Measurements from ENCODE around the gene LAT.
"Not testable (repeated sequence)": the region's sequence is repeated elsewhere in the genome, so short reads cannot be mapped to it uniquely, and the experiment has no call there.

Gene LAT, protein sequence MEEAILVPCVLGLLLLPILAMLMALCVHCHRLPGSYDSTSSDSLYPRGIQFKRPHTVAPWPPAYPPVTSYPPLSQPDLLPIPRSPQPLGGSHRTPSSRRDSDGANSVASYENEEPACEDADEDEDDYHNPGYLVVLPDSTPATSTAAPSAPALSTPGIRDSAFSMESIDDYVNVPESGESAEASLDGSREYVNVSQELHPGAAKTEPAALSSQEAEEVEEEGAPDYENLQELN

DNA sequence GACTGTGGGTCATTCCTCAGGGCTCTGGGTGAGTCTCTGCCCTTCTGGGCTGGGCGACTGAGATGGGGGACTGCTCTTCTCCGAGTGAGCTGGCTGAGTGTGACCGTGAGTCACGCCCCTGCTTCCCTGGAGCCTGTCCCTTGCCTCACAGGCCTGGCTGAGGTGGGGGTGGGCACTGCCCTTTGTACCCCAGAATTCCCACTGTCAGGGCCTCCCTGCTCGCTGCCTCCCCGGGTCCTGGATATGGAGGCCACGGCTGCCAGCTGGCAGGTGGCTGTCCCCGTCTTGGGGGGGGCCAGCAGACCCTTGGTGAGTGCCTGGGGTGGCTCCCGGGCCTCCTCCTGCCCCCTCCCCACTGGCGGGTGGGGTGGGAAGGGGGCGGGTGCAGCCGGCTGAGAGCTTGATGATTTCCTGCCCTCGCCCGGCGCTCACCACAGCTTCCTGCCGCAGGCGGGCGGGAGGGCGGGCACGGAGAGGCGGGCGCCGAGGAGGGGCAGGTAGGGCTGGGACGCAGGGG lies at the start of gene LAT:
Gene LAT, plus strand, starts transcription at position 434 of the 517 bp plus-strand sequence. CDS start 366 bp downstream, outside the sequence.
- no peak for DNase-seq (ENCODE audit: low read depth, low spot score)
- H3K27ac ChIP-seq, result no peak within 1 kb of the TSS

DNA sequence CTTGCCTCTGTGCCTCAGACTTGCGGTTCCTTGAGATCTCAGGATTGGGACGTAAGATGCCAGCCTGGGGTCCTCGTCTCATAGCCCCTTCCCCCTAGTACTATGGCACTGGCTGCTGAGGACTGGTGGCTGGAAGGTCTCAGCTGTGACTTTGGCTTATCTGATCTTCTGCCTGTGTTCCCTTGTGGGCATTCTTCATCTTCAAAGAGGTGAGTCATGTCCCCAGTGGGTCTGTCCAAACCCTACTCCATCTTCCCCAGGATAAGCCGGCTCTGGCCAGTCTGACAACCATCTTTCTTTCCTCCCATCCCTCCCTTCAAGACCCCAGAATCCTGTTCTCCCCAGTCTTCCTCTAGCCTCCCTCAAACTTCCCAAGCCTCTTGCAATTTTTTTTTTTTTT lies 49.5 kb upstream of the LAT start:
- no peak overlapping the region for H3K27ac ChIP-seq
- no peak for DNase-seq (ENCODE audit: low read depth, low spot score)

DNA sequence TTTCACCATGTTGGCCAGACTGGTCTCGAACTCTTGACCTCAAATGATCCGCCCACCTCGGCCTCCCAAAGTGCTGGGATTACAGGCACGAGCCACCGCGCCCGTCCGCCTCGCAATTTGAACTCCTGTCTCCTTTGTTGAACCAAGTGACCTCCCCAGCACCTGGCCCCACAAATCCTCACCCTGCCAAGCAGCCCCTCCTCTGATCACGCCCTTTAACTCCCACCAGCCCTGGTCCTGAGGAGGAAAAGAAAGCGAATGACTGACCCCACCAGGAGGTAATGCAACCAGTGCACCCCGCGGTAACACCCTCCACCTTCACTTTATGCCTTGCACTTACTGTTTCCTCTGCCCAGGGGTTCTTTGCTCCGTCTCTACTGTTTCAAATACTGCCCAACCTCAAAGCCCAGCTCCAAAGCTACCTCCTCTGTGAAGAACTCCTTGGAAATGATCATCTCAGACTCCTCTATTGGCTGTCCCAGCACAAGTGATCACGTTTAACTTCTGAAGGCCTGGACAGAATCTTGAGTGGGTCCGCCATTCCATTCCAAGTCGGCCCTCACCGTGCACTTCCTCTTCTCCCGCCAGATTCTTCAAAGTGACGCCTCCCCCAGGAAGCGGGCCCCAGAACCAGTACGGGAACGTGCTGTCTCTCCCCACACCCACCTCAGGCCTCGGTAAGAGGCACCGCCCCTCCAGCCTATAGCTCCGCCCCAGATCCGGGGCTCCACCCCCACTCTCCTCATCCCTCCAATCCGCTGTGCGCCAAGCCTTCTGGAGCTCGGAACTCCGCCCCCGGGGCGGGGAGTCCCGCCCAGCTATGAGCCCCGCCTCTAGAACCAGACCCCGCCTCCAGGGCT lies 48.7 kb upstream of the LAT start:
- H3K27ac ChIP-seq, result no peak overlapping the region
- DNase-seq (ENCODE audit: low read depth, low spot score), result no peak

DNA sequence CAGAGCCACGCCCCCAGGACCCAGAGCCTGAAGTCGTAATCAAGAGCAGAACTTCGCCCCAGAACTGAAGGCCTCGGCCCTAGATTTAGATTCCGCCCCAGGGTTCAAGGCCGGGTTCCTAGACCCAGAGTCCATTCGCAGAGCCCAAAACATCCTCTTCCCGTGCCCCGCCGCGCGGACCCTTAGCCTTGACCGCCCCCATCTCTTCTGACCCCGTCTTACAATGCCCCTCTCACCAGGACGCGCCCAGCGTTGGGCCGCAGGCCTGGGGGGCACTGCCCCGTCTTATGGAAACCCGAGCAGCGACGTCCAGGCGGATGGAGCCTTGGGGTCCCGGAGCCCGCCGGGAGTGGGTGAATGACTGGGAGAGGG lies 48.1 kb upstream of the LAT start:
- H3K27ac ChIP-seq, result no peak overlapping the region
- DNase-seq (ENCODE audit: low read depth, low spot score), result no peak

DNA sequence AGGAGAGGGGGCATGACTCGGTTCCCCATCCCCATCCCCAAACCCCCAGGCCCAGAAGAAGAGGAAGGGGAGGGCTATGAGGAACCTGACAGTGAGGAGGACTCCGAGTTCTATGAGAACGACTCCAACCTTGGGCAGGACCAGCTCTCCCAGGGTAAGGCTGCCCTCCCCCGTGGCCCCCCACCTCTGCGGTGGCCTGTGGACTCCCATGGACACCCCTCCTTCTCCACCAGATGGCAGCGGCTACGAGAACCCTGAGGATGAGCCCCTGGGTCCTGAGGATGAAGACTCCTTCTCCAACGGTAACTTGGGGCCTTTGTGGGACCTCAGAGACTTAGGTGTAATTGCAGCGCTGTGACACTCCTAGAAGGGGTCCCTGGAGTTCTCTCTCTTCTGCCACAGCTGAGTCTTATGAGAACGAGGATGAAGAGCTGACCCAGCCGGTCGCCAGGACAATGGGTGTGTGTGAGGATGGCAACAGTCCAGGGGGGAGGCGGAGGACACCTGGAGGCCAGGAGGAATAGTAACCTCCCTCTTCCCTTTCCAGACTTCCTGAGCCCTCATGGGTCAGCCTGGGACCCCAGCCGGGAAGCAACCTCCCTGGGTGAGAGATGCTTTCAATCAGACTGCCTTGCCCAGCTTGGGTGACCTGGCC lies 47.5 kb upstream of the LAT start:
- DNase-seq (ENCODE audit: low read depth, low spot score), result no peak
- no peak overlapping the region for H3K27ac ChIP-seq

DNA sequence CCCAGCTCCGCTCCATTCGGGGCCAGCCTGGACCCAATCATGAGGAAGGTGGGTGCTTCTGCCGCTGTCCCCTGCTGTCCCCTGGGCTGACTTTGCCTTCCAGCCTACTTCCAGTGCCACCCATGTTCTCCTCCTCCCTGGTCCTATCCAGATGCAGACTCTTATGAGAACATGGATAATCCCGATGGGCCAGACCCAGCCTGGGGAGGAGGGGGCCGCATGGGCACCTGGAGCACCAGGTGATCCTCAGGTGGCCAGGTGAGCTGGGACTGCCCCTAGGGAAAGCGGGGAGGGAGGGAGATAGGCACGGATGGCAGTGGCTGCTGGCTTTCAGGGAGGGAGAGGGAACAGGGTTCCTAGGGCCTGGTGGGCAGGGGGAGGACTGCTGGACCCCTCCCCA lies 46.1 kb upstream of the LAT start:
- DNase-seq (ENCODE audit: low read depth, low spot score), result no peak
- no peak overlapping the region for H3K27ac ChIP-seq

DNA sequence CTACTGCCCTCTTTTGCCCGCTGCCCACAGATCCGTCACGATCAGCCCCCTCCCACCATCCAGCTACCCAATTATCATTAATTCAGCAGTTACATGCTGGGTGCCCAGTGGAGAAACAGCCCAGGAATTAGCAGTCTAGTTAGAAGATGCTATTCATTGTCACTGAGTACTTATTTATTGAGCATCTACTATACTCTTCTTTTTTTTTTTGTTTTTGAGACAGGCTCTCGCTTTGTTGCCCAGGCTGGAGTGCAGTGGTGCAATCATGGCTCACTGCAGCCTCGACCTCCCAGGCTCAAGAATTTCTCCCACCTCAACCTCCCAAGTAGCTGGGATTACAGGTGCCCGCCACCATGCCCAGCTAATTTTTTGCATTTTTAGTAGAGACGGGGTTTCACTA lies 45.0 kb upstream of the LAT start:
- DNase-seq (ENCODE audit: low read depth, low spot score); H3K27ac ChIP-seq: not testable (repeated sequence)

DNA sequence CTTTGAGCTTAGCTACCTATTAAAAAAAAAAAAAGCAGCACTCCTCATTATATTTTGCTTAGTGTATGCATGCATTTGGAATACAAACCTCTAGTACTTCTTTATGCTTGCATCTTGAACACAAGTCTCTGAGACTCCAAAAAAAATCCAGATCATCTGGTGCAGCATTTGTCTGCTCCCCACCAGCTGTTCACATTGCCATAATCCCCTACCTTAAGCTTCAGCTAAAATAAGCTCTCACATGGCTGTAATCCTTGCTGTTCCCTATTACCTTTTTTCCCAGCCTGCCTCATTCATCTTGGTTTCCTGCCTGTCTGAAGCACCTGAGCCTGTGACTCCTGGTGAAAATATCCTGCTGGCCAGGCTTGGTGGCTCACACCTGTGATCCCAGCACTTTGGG lies 41.6 kb upstream of the LAT start:
- H3K27ac ChIP-seq, result no peak overlapping the region
- no peak for DNase-seq (ENCODE audit: low read depth, low spot score)

DNA sequence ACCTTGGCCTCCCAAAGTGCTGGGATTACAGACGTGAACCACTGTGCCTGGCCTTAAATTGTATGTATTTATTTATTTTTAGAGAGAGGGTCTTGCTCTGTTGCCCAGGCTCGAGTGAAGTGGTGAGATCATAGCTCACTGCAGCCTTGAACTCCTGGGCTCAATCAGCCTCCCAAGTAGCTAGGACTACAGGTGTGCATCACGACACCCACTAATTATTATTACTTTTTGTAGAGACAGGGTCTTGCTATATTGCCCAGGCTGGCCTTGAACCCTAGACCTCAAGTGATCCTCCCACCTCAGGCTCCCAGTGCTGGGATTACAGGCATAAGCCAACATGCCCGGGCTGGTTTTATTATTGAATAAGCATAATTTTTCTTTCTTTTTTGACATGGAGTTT lies 38.2 kb upstream of the LAT start:
- DNase-seq (ENCODE audit: low read depth, low spot score), result no peak
- peak overlapping the region; percentile 82 for H3K27ac ChIP-seq

DNA sequence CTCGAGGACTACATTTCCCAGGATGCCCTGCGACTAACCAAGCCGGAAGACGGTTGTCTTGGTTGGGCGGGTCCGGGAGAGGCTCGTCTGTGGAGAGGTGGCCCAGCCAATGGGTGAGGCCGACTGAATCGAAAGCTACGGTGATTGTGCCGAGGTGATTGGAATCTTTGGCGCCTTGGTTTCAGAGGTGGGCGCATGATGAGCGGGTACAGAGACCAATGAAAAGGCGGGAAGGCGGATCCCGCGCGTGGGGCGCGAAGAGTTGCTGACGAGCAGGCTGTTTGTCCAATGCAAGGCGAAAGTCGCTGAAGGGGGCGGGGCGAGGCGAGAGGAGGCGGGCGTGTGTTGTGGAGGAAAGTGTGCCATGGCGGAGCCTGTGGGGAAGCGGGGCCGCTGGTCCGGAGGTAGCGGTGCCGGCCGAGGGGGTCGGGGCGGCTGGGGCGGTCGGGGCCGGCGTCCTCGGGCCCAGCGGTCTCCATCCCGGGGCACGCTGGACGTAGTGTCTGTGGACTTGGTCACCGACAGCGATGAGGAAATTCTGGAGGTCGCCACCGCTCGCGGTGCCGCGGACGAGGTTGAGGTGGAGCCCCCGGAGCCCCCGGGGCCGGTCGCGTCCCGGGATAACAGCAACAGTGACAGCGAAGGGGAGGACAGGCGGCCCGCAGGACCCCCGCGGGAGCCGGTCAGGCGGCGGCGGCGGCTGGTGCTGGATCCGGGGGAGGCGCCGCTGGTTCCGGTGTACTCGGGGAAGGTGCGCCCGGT lies 34.0 kb upstream of the LAT start, which contains the start of gene NFATC2IP:
Gene NFATC2IP, plus strand, starts transcription at position 290 of the 762 bp plus-strand sequence. Its CDS starts 75 bp downstream, at position 365.
- peak; percentile 99 for DNase-seq (ENCODE audit: low read depth, low spot score)
- peak within 1 kb of the TSS; percentile 74 for H3K27ac ChIP-seq

DNA sequence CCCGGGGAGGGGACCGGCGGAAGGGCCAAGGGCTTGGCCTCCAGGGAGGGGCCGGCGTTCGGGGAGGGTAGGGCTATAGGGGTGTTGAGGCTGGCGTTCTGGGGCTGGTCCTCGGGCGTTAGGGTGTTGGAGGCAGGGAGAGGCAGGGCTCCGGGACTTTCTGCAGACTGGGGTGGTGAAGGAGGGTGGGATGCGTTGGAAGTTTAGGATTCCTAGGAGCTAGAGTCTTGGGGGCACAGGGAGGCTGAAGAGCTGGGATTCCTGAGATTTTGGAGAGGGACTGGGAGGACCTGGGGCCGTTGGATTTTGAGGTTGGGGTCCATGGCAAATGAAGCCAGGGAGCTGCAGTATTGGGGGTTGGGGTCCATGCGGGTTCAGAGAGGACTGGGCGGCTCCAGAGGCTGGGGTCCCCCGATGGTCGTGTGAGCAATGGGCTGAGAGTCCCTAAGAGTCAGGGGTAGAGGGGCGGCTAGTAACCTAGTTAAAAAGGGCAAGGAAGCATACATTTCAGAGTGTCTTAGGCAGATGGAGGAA lies 33.4 kb upstream of the LAT start:
- no peak for DNase-seq (ENCODE audit: low read depth, low spot score)
- H3K27ac ChIP-seq, result peak overlapping the region; percentile 74

DNA sequence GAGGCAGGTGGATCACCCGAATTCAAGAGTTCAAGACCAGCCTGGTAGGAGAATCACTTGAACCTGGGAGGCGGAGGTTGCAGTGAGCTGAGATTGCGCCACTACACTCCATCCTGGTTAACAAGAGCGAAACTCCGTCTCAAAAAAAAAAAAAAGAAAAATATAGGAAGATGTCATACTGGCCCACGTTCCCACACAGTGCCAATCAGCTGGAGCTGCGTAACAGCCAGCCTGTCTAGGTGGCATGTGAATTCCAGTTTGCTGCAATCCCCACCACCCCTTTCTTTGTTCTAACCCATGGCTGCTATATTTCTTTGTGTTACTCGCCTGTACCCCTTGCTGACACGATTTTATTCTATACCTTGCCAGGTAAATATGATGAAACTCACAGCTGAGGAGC lies 26.6 kb upstream of the LAT start:
- no peak overlapping the region for H3K27ac ChIP-seq
- no peak for DNase-seq (ENCODE audit: low read depth, low spot score)

DNA sequence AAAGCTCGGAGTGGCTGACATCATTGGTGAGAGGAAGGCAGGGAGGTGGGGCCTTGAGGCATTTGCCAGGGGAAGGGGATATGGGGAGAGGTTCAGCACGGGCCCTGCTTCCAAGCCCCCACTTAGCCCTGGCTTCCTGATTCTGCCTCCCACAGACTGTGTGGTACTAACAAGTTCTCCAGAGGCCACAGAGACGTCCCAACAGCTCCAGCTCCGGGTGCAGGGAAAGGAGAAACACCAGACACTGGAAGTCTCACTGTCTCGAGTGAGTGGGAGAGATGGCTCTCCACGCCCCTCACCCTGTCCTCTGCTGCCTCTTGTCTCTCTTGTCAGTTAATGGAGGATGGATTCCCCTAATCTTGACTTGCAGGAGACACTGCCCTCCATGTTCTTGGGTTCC lies 26.0 kb upstream of the LAT start:
- H3K27ac ChIP-seq, result no peak overlapping the region

DNA sequence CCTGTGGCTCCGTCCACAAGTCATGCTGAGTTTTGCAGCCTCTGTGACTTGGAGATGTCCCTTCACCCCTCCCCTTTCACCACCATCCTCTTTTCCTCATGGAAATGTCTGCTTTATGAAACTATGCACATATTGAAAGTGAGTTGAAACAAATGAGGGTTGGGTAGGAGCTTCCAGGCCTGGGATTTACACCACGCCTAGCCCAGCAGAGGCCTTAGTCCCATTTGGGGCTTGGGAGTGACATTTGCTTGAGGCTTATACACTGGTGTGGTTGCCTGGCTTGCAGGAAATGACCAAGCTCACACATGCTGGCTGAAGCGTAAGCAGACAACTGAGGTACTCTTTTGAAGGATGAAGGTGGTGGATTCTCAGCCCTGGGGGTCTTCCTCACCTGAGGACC lies 20.8 kb upstream of the LAT start:
- H3K27ac ChIP-seq, result no peak overlapping the region
- no peak for DNase-seq (ENCODE audit: low read depth, low spot score)

More for the DNA sequence above, 26.0 kb upstream of the LAT start:
- no peak for DNase-seq (ENCODE audit: low read depth, low spot score)

DNA sequence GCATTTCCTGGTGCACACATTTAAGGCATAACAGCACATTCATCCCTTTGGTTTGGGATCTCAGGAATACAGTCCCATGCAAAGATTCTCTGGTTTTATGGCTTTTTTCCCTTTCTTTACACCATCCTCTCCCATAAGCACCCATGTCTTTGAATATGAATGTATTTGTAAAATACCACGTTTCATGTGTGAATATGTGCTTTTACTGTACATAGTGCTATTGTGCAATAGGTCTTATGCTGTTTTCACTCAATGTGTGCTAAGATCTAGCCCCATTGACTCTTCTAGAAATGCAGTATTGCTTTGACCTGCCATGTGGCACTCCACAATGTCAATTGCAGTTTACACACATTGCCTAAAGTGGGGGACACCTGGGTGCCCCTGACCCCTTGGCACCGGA lies 20.4 kb upstream of the LAT start:
- H3K27ac ChIP-seq, result no peak overlapping the region
- no peak for DNase-seq (ENCODE audit: low read depth, low spot score)

DNA sequence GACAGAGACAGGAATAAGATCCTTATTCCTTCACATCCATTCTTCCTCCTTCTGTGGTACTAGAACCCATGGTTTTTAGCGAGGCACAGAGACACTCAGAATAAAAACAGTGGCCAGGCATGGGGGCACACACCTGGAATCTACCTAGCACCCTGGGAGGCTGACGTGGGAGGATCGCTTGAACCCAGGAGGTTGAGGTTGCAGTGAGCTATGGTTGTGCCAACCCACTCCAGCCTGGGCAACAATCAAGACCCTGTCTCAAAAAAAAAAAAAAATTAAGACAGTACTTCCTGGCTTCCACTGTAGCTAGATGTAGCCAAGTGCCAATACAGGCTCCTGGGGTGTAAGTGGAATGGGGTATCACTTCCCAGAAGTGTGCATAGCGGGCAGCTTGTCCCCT lies 17.7 kb upstream of the LAT start:
- no peak for DNase-seq (ENCODE audit: low read depth, low spot score)
- H3K27ac ChIP-seq, result no peak overlapping the region

DNA sequence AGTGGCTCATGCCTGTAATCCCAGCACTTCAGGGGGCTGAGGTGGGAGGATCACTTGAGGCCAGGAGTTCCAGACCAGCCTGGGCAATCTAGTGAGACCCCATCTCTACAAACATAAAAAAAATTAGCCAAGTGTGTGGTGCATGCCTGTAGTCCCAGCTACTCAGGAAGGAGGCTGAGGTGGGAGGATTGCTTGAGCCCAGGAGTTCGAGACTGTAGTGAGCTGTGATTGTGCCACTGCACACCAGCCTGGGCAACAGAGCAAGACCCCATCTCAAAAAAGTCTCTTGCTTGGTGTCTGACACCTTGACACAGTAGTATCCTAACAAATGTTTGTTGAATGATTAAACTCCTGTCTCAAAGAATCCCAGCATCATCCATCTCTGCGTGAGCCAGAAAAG lies 15.2 kb upstream of the LAT start:
- DNase-seq (ENCODE audit: low read depth, low spot score); H3K27ac ChIP-seq: not testable (repeated sequence)

DNA sequence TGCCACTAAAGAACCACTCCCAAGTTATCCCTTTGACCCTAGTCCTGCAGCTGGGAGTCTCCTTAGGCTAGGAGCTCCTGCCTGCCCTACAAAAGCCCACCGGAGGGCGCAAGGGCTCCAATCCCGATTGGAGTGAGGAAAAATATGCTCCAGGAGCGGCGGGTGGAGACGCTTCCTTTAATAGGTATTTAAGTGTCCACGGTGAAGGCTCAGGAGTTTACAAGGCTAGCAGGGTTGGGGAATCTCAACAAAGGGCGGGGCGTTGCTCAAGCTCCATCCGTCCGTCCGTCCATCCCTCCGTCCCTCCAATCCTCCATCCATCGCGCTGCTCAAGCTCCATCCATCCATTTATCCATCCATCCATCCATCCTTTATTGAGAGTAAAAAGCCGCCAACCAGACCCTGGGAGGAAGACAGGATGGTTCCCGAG lies 10.8 kb upstream of the LAT start:
- DNase-seq (ENCODE audit: low read depth, low spot score), result no peak

DNA sequence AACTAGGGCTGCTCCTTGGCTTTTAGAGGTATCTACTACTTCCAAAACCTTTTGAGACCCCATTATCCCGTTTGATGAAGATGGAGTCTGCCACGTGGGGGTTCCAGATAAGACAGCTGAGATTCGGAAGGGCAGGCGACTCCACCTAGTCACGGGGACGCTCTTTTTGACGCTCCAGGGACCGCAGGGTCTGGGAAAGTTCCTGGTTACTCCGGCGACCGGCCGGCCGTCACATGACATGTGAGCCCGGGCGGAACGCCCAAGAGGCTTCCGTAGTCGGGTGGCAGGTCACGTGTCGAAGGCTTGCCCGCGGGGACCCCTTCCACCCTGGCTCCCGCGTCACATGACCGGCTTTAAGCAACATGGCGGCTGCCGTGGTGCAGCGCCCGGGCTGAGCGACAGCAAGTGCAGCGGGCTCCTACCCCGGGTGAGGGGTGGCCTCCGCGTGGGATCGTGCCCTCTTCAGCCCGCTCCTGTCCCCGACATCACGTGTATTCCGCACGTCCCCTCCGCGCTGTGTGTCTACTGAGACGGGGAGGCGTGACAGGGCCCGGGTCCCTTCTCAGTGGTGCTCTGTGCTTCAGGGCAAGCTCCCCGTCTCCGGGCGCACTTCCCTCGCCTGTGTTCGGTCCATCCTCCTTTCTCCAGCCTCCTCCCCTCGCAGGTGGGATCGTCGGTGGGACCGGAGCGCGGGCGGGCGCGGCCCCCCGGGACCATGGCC lies 10.3 kb upstream of the LAT start, which contains the start of gene SPNS1:
Gene SPNS1, plus strand, starts transcription at position 342 of the 721 bp plus-strand sequence. Its CDS starts 374 bp downstream, at position 716.
- DNase-seq (ENCODE audit: low read depth, low spot score), result peak; percentile 57
- peak within 1 kb of the TSS; percentile 65 for H3K27ac ChIP-seq

More for the DNA sequence above, 10.8 kb upstream of the LAT start:
- H3K27ac ChIP-seq, result peak overlapping the region; percentile 65

Measured in epithelial cell of prostate (primary cell).